A549 (cell line): Measurements from ENCODE around the gene NRAP. TPM values are rescaled to one million over a fixed set of nuclear protein-coding genes. Genes with fewer than 3 reads are reported as not detected.
A peak's percentile ranks its signal among the peaks of the same experiment; 100 is the strongest.

Experiments used
- ATAC-seq, 2 experiments: fragments of 200-7000 bp in 1 of 2; fragments of >200 bp in 1 of 2; cut with Nextera tagmentation in 1 of 2; cut with Tn5 transposase in 1 of 2; 3 replicates each; pipeline versions ENCODE4 v1.8.0 to v1.9.1; 2018 to 2020; ENCODE audit warnings: mild to moderate bottlenecking in 1 of 2, moderate library complexity in 1 of 2
- CTCF ChIA-PET: fragments of 300-600 bp; sonication (Branson Sonifier 250); formaldehyde crosslinking; extraction: SDS; loops from one replicate; lab custom pipeline; 2021; ENCODE audit warnings: antibody characterized with exemption, inconsistent platforms; lab: Yijun Ruan, JAX
- POLR2A ChIA-PET: fragments of 350-600 bp; formaldehyde crosslinking; extraction: SDS; loops from one replicate; lab custom pipeline; 2021; ENCODE audit warnings: antibody characterized with exemption, inconsistent platforms; lab: Yijun Ruan, JAX
- DNase-seq, 2 experiments: peaks; one replicate each; pipeline versions ENCODE4 v3.0.0 to v3.0.0-alpha.2; 2011 to 2016; ENCODE audit warnings: low read depth in 1 of 2, low spot score in 1 of 2
- FAIRE-seq: peaks from 2 replicates; lab custom pipeline; 2011; peaks lifted over from hg19 to GRCh38; lab: Jason Lieb, UNC
- H3K27ac ChIP-seq, 2 experiments: fragments of >200 bp; sonication (Bioruptor Twin); formaldehyde crosslinking; 3 replicates each; pipeline ENCODE4 v1.5.1; 2016 to 2017
- H3K4me1 ChIP-seq: fragments of >200 bp; sonication (Bioruptor Twin); formaldehyde crosslinking; 3 replicates; pipeline ENCODE4 v1.6.1; 2016
- H3K4me2 ChIP-seq: fragments of >200 bp; sonication (Bioruptor Twin); formaldehyde crosslinking; 3 replicates; pipeline ENCODE4 v1.6.1; 2016
- H3K4me3 ChIP-seq: fragments of >200 bp; sonication (Bioruptor Twin); formaldehyde crosslinking; 3 replicates; pipeline ENCODE4 v1.5.1; 2016
- H3K9me3 ChIP-seq: fragments of >200 bp; sonication (Bioruptor Twin); formaldehyde crosslinking; 3 replicates; pipeline ENCODE4 v1.6.1; 2016
- ATOH8 ChIP-seq: fragments of 250-450 bp; sonication (Bioruptor Pico); IDR thresholded peaks from 2 replicates; pipeline ENCODE4 v1.5.0; 2020; ENCODE audit warnings: low read depth, mild to moderate bottlenecking, moderate library complexity
- CBX2 ChIP-seq: fragments of 200-600 bp; sonication (generic); IDR thresholded peaks from 2 replicates; pipeline ENCODE4 v1.6.1; 2016; ENCODE audit warnings: low read depth, mild to moderate bottlenecking, borderline replicate concordance
- CBX8 ChIP-seq: fragments of 200-600 bp; sonication (generic); IDR thresholded peaks from 2 replicates; pipeline ENCODE4 v1.6.1; 2016
- CHD4 ChIP-seq: fragments of 200-600 bp; sonication (generic); IDR thresholded peaks from 2 replicates; pipeline ENCODE4 v1.6.1; 2016; ENCODE audit warnings: antibody characterized with exemption, mild to moderate bottlenecking, borderline replicate concordance
- CTCF ChIP-seq: fragments of >200 bp; sonication (Bioruptor Twin); formaldehyde crosslinking; IDR thresholded peaks from 3 replicates; pipeline ENCODE4 v1.5.1; 2016
- EHMT2 ChIP-seq: fragments of 200-600 bp; sonication (generic); IDR thresholded peaks from 2 replicates; pipeline ENCODE4 v1.6.1; 2016; ENCODE audit warnings: antibody characterized with exemption, low read depth, mild to moderate bottlenecking, moderate library complexity
- ELK1 ChIP-seq: fragments of 150-350 bp; IDR thresholded peaks from 2 replicates; pipeline ENCODE4 v1.6.1; 2014; ENCODE audit warnings: low read depth, mild to moderate bottlenecking, low read length
- ESRRA ChIP-seq: fragments of 150-350 bp; IDR thresholded peaks from 2 replicates; pipeline ENCODE4 v1.6.1; 2014; ENCODE audit warnings: mild to moderate bottlenecking, low read length, borderline replicate concordance
- FOSB ChIP-seq: fragments of 250-450 bp; sonication (Bioruptor Pico); IDR thresholded peaks from 2 replicates; pipeline ENCODE4 v1.5.0; 2020; ENCODE audit warnings: mild to moderate bottlenecking, moderate library complexity
- FOXS1 ChIP-seq: fragments of 250-450 bp; sonication (Bioruptor Pico); IDR thresholded peaks from 2 replicates; pipeline ENCODE4 v1.5.0; 2020; ENCODE audit warnings: mild to moderate bottlenecking, moderate library complexity
- GATA3 ChIP-seq: IDR thresholded peaks from 2 replicates; pipeline ENCODE4 v1.6.1; 2012; ENCODE audit warnings: borderline replicate concordance
- HES2 ChIP-seq: fragments of >200 bp; sonication (Bioruptor Twin); formaldehyde crosslinking; IDR thresholded peaks from 2 replicates; pipeline ENCODE4 v1.6.1; 2016
- HEYL ChIP-seq: fragments of 250-450 bp; sonication (Bioruptor Pico); IDR thresholded peaks from 2 replicates; pipeline ENCODE4 v1.8.0; 2021; ENCODE audit warnings: mild to moderate bottlenecking, moderate library complexity
- HOXB13 ChIP-seq: fragments of 250-450 bp; sonication (Bioruptor Pico); IDR thresholded peaks from 2 replicates; pipeline ENCODE4 v1.5.0; 2020; ENCODE audit warnings: low read depth, mild to moderate bottlenecking, moderate library complexity
- HOXB5 ChIP-seq: fragments of 250-450 bp; sonication (Bioruptor Pico); IDR thresholded peaks from 2 replicates; pipeline ENCODE4 v1.5.0; 2020; ENCODE audit warnings: mild to moderate bottlenecking, moderate library complexity
- JUN ChIP-seq, 2 experiments: fragments of >200 bp; sonication (Bioruptor Twin); formaldehyde crosslinking; IDR thresholded peaks; 2 replicates in 1 of 2; 3 replicates in 1 of 2; pipeline ENCODE4 v1.6.1; 2016 to 2017
- KDM1A ChIP-seq: fragments of 200-600 bp; sonication (generic); IDR thresholded peaks from 2 replicates; pipeline ENCODE4 v1.6.1; 2016; ENCODE audit warnings: low read depth, mild to moderate bottlenecking
- MAX ChIP-seq: IDR thresholded peaks from 2 replicates; pipeline ENCODE4 v1.6.1; 2012
- MAZ ChIP-seq: fragments of 150-350 bp; IDR thresholded peaks from 2 replicates; pipeline ENCODE4 v1.6.1; 2014; ENCODE audit warnings: antibody characterized with exemption, low read depth, low read length, borderline replicate concordance
- PBX3 ChIP-seq: IDR thresholded peaks from 2 replicates; pipeline ENCODE4 v1.6.1; 2012
- POLR2AphosphoS2 ChIP-seq: conservative IDR thresholded peaks from 2 replicates; pipeline ENCODE4 v1.6.1; 2012; ENCODE audit warnings: low read length, improper control_type of control experiment, inconsistent platforms
- RARB ChIP-seq: fragments of 250-450 bp; sonication (Bioruptor Pico); IDR thresholded peaks from 2 replicates; pipeline ENCODE4 v1.8.0; 2021; ENCODE audit warnings: mild to moderate bottlenecking, moderate library complexity
- SREBF2 ChIP-seq: fragments of 450-650 bp; IDR thresholded peaks from 2 replicates; pipeline ENCODE4 v1.6.1; 2014; ENCODE audit warnings: mild to moderate bottlenecking, moderate library complexity
- TFCP2L1 ChIP-seq: fragments of 250-450 bp; sonication (Bioruptor Pico); IDR thresholded peaks from 2 replicates; pipeline ENCODE4 v1.5.0; 2021; ENCODE audit warnings: mild to moderate bottlenecking
- TP53 ChIP-seq: fragments of 250-450 bp; sonication (Bioruptor Pico); IDR thresholded peaks from 2 replicates; pipeline ENCODE4 v1.5.0; 2021; ENCODE audit warnings: mild to moderate bottlenecking, moderate library complexity
- USF2 ChIP-seq: fragments of 450-650 bp; IDR thresholded peaks from 2 replicates; pipeline ENCODE4 v1.6.1; 2014; ENCODE audit warnings: antibody characterized with exemption
- ZNF302 ChIP-seq: fragments of 250-450 bp; sonication (Bioruptor Pico); IDR thresholded peaks from 2 replicates; pipeline ENCODE4 v1.9.0; 2021; ENCODE audit warnings: inconsistent platforms, mild to moderate bottlenecking, moderate library complexity
- WGBS: methylation state at CpG from one replicate; pipeline ENCODE4 v1.1.6; 2017; ENCODE audit errors: missing lambda C conversion rate; 5-methylcytosine and 5-hydroxymethylcytosine counted together
- polyA plus RNA-seq, 4 experiments: library from polyadenylated mRNA; depleted of rRNA in 3 of 4; stranded (reverse); fragments of >200 nt; fragmentation: RNase III in 1 of 4; extraction: RNeasy Plus Mini Kit Qiagen cat#74134 plus additional on column Dnase treatment in 1 of 4; gene quantifications; 2 replicates in 3 of 4; 3 replicates in 1 of 4; pipeline ENCODE4 v1.2.3, GENCODE V29; 2011 to 2017

Gene NRAP
- polyA plus RNA-seq, 2 of the 4 experiments (the other 2 are of a cell fraction): not detected

- Histone ChIP-seq H3K9me3 (no peaks in the 10 kb centered on the region), H3K4me2 (no peak overlapping the region), H3K27ac (peak overlapping the region in 1 of 2 experiments; percentile 43; a peak in 2 of 6 replicates), H3K4me1 (peaks cover 28% of the 10 kb centered on the region), H3K4me3 (no peak overlapping the region)
- FAIRE-seq (no peak), ATAC-seq (peak in 1 of 2 experiments; percentile 25; a peak in 3 of 6 replicates), DNase-seq (no peak)
- TF ChIP-seq RARB (CRISPR knock-in tag): no peak
- no peak for TF ChIP-seq HEYL
- no peak for TF ChIP-seq TFCP2L1
- no peak for TF ChIP-seq GATA3
- no peak for TF ChIP-seq EHMT2
- no peak for TF ChIP-seq HES2
- TF ChIP-seq CTCF: no peak
- no peak for TF ChIP-seq USF2
- TF ChIP-seq CBX2: no peak
- TF ChIP-seq KDM1A: no peak
- no peak for TF ChIP-seq MAZ
- TF ChIP-seq ELK1: no peak
- TF ChIP-seq HOXB13: no peak
- no peak for TF ChIP-seq FOXS1 (CRISPR knock-in tag)
- TF ChIP-seq TP53 (CRISPR knock-in tag): no peak
- no peak for TF ChIP-seq ESRRA
- TF ChIP-seq ATOH8: no peak
- TF ChIP-seq MAX: no peak
- no peak for TF ChIP-seq JUN (IDR thresholded peaks at IDR 0.05)
- CTCF ChIA-PET: interaction anchor here (0.7 to 6.3 kb wide), 26 partner anchors 9 to 462 kb away, joined by 3 to 59 read pairs (median 4); no protein-coding TSS in a partner anchor
- POLR2A ChIA-PET: no interaction called here
These were observed 41.5 kb upstream of the NRAP start for GRCh38 chr10:113705344-113705652.

GRCh38 chr10:113704637-113705343 is 40.9 kb upstream of the NRAP start:
- Histone ChIP-seq H3K9me3 (no peaks in the 10 kb centered on the region), H3K4me1 (peaks cover 25% of the 10 kb centered on the region), H3K27ac (no peak overlapping the region), H3K4me3 (no peak overlapping the region), H3K4me2 (no peak overlapping the region)
- no peak for FAIRE-seq
- 28% methylated on average over 6 of the region's 6 CpGs for WGBS
- ChIA-PET CTCF (interaction anchor here (0.6 to 6.3 kb wide), 29 partner anchors 10 to 454 kb away, joined by 3 to 59 read pairs (median 4); no protein-coding TSS in a partner anchor), POLR2A (no interaction called here)
- ATAC-seq: peak; percentile 61 to 89; a peak in 4 of 6 replicates
- peak; percentile 20 to 49 for DNase-seq
- no peak for TF ChIP-seq POLR2AphosphoS2
- TF ChIP-seq CBX2: no peak
- TF ChIP-seq CTCF: peak; percentile 87
- TF ChIP-seq CBX8: no peak
- no peak for TF ChIP-seq TP53 (CRISPR knock-in tag)
- TF ChIP-seq ELK1: no peak
- TF ChIP-seq ZNF302 (CRISPR knock-in tag): no peak
- TF ChIP-seq FOSB: no peak
- TF ChIP-seq HOXB5 (CRISPR knock-in tag): no peak
- TF ChIP-seq SREBF2: no peak
- no peak for TF ChIP-seq PBX3
- TF ChIP-seq CHD4: no peak
